ENCODE measurements around the gene RBM48. TPM values are rescaled to one million over a fixed set of nuclear protein-coding genes. Genes with fewer than 3 reads are reported as not detected.

RBM48 gene
- total RNA-seq, 1 donor from 2014 or later = 9.9 TPM

- peaks cover 4% of the 10 kb centered on the region for H3K36me3 Mint-ChIP-seq (ENCODE audit: low read depth)
- DNase-seq (ENCODE audit: low spot score) = no peak
- H3K9me3 Mint-ChIP-seq (ENCODE audit: low read depth) = peaks cover 4% of the 10 kb centered on the region
- TF ChIP-seq, protein P1, sequence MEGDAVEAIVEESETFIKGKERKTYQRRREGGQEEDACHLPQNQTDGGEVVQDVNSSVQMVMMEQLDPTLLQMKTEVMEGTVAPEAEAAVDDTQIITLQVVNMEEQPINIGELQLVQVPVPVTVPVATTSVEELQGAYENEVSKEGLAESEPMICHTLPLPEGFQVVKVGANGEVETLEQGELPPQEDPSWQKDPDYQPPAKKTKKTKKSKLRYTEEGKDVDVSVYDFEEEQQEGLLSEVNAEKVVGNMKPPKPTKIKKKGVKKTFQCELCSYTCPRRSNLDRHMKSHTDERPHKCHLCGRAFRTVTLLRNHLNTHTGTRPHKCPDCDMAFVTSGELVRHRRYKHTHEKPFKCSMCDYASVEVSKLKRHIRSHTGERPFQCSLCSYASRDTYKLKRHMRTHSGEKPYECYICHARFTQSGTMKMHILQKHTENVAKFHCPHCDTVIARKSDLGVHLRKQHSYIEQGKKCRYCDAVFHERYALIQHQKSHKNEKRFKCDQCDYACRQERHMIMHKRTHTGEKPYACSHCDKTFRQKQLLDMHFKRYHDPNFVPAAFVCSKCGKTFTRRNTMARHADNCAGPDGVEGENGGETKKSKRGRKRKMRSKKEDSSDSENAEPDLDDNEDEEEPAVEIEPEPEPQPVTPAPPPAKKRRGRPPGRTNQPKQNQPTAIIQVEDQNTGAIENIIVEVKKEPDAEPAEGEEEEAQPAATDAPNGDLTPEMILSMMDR (IDR thresholded peaks at IDR 0.05) = no peak
- H3K4me1 Mint-ChIP-seq (ENCODE audit: low read depth) = peaks cover 33% of the 10 kb centered on the region
- H3K27me3 Mint-ChIP-seq (ENCODE audit: low read depth) = no peaks in the 10 kb centered on the region
- no peak overlapping the region for H3K27ac Mint-ChIP-seq (ENCODE audit: unreplicated experiment)
- no peak overlapping the region for H3K4me3 Mint-ChIP-seq (ENCODE audit: unreplicated experiment)
These were observed 54.4 kb downstream of the RBM48 start for GRCh38 chr7:92582948-92583347.

GRCh38 chr7:92584953-92585352 lies 56.4 kb downstream of the RBM48 start:
- TF ChIP-seq, protein P1 (IDR thresholded peaks at IDR 0.05) = no peak
- DNase-seq (ENCODE audit: low spot score) = no peak
- H3K4me1 Mint-ChIP-seq (ENCODE audit: low read depth) = peaks cover 49% of the 10 kb centered on the region
- no peak overlapping the region for H3K4me3 Mint-ChIP-seq (ENCODE audit: unreplicated experiment)
- peaks cover 4% of the 10 kb centered on the region for H3K9me3 Mint-ChIP-seq (ENCODE audit: low read depth)
- H3K27ac Mint-ChIP-seq (ENCODE audit: unreplicated experiment) = no peak overlapping the region
- no peaks in the 10 kb centered on the region for H3K27me3 Mint-ChIP-seq (ENCODE audit: low read depth)
- H3K36me3 Mint-ChIP-seq (ENCODE audit: low read depth) = peaks cover 1% of the 10 kb centered on the region

GRCh38 chr7:92586403-92586802 lies 57.8 kb downstream of the RBM48 start:
- Mint-ChIP-seq H3K4me1 (ENCODE audit: low read depth) (peaks cover 49% of the 10 kb centered on the region), H3K9me3 (ENCODE audit: low read depth) (peaks cover 4% of the 10 kb centered on the region), H3K36me3 (ENCODE audit: low read depth) (no peaks in the 10 kb centered on the region), H3K27me3 (ENCODE audit: low read depth) (no peaks in the 10 kb centered on the region), H3K27ac (ENCODE audit: unreplicated experiment) (peak overlapping the region; percentile 86), H3K4me3 (ENCODE audit: unreplicated experiment) (no peak overlapping the region)
- no peak for DNase-seq (ENCODE audit: low spot score)
- TF ChIP-seq, protein P1 (IDR thresholded peaks at IDR 0.05) = no peak

GRCh38 chr7:92586841-92587240 lies 58.2 kb downstream of the RBM48 start:
- Mint-ChIP-seq H3K36me3 (ENCODE audit: low read depth) (no peaks in the 10 kb centered on the region), H3K4me1 (ENCODE audit: low read depth) (peaks cover 49% of the 10 kb centered on the region), H3K4me3 (ENCODE audit: unreplicated experiment) (no peak overlapping the region), H3K27ac (ENCODE audit: unreplicated experiment) (peak overlapping the region; percentile 86), H3K9me3 (ENCODE audit: low read depth) (peaks cover 4% of the 10 kb centered on the region), H3K27me3 (ENCODE audit: low read depth) (no peaks in the 10 kb centered on the region)
- no peak for DNase-seq (ENCODE audit: low spot score)
- TF ChIP-seq, protein P1 (IDR thresholded peaks at IDR 0.05) = no peak

Other genes with a start within 250 kb of the RBM48 start
- 26.2 to 32.9 TPM (median 31.3 TPM) in 3 replicates for gene GATAD1, start 81.3 kb upstream of the RBM48 start, total RNA-seq
- gene ERVW-1, start 50.8 kb upstream of the RBM48 start, total RNA-seq = not detected in 3 replicates
- gene PEX1, start 275 bp upstream of the RBM48 start, total RNA-seq = 9.9 to 17.0 TPM (median 11.6 TPM) in 3 replicates
- gene FAM133B, start 61.6 kb downstream of the RBM48 start, total RNA-seq = 12.6 to 15.4 TPM (median 14.4 TPM) in 3 replicates